NCI-H1436 treated with DMSO at 0.1 percent for 48 hours (cell line): ENCODE data around the gene PTCH1.

Source experiments
- DNase-seq: peaks from one replicate; lab custom pipeline; 2025; lab: John Stamatoyannopoulos, UW

The PTCH1 gene

GRCh38 chr9:95498641-95499040 is 18.1 kb downstream of the PTCH1 start:
- no peak for DNase-seq

DNA sequence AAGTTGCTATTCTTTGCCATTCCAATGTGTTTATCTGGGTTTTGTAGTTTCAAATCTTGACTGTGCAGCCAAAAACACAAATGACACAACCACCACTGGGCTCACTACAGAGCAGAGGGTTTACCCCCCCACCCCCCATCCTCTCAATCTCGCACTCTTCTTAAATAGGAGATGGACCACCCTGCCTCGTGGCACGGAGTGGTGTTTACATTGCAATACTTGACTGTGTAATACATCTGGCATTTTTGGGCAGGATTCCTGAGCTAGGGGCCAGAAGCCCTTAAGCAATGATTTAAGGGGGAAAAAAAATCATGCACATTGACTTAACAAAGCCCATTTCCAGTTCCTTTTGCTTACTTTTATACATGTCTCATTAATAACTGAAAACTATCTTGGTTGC is 19.0 kb downstream of the PTCH1 start:
- DNase-seq: no peak

- no peak for DNase-seq
Observed at GRCh38 chr9:95496687-95497086, 20.1 kb downstream of the PTCH1 start.

DNA sequence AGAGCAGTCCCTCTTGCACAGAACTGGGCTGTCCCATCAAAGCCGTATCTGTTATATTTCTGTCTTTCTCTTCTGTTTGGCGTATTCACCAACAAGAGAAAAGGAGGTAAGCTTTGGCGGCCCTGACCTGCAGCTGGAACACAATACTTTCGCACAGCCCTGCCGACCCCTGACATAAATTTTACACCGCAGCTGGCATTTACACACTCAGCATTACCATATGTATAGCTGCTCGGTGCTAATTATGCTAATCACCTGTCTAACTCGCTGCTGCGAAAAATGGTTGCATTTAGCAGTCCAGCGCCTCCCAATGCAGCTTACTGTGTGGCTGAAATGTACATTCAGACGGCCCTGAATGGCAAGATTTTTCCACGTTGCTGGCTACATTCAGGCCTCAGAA is 20.8 kb downstream of the PTCH1 start:
- no peak for DNase-seq

DNA sequence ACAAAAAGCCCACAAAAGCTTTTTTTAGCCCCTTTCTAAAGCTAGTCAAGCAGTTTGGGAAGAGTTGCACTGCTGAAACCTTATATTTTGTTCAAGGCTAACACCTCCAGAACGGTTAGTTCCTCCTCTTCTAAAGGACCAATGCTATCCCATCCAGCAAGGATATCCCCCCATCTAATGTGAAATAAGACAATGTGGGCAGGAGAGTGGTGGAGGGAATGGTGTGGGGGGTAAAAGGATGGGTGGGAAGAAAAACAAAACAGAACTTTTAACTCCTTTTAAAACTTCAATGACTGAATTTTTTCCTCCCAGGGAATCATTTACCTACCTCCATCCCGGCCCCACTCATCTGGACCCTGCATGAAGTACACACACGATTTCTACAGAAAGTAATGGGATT is 21.2 kb downstream of the PTCH1 start:
- no peak for DNase-seq

DNA sequence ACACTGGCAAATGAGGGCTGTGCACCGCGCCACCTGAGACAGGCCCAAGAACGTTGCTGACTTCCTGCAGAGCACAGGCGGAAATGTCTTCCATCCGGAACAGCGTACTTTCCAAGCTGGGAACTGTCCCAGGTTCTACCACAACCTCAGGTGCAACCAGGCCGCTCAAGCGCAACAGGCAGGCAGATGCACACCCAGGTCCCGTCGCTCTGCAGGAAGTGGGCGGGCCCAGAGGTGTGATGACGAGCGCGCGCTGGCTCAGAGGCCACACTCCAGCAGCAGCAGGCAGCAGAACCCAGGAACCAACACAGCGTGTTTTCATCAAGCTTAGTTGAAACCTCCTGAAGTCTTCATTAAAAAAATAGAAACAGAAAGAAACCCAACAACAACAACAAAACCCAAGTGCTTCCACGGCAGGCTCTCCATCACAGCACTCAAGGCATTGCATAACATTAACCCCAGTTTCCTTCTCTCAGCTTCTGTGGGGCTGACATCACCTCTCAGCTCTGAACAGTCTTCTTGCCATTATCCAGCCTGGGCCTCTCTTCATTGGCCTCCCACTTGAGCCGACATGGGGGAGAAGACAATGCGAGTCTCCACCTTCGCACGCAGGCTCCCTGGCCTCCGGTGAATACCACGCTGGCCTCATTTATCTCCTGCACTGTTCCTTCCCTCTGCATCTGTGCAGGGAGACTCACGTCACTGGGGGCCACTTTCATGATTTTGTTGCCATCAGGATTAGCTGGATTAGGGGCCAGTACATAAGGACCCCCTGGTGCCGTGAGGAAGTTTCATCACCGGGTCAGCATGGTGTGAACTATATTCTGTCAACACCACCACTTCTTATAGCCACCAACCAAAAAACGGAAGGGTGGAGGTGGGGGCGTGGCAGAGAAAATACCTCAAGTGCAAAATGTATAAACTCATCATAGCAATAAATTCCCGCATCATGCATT is 22.1 kb downstream of the PTCH1 start:
- DNase-seq: no peak

GRCh38 chr9:95494022-95494415 is 22.8 kb downstream of the PTCH1 start:
- no peak for DNase-seq

DNA sequence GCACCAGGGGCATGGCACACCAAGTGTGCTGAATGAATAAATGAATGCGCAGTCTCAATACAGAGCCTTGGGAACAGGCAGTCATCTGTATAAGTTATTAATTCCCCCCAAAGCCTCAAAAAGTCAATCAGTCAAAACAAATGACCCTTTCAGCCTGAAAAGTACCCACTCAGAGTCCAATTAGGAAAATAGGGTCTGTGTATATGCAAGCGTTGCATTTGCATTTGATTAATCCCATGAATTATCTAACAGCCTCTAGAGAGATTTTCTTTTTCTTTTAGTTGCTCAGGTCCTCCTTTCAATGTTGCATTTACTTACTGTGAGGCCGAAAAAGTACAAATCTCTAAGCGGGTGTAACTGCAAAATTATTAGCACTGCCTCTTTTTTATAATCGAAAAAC is 23.4 kb downstream of the PTCH1 start:
- no peak for DNase-seq

GRCh38 chr9:95491543-95492320 is 25.0 kb downstream of the PTCH1 start:
- no peak for DNase-seq

DNA sequence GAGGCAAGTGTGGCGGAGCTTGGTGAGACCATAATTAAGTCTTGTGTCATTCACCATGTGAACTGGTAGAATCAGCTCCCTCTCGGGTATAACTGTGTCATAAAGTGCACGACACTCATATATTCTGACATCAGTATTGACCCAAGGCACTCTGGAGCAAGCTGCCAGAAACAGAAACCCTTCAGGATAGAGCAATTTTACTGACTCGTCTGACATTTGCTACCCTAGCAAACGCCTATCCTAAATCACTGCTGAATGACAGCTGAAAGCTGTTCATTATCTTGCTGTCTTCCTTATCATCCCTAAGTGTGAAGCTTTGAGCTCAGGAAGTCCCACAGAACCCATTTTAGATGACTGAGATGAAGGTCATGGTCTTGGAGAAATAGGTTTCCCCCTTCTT is 27.8 kb downstream of the PTCH1 start:
- DNase-seq: no peak

GRCh38 chr9:95486318-95486717 is 30.5 kb downstream of the PTCH1 start:
- no peak for DNase-seq

GRCh38 chr9:95484225-95484624 is 32.5 kb downstream of the PTCH1 start:
- no peak for DNase-seq

DNA sequence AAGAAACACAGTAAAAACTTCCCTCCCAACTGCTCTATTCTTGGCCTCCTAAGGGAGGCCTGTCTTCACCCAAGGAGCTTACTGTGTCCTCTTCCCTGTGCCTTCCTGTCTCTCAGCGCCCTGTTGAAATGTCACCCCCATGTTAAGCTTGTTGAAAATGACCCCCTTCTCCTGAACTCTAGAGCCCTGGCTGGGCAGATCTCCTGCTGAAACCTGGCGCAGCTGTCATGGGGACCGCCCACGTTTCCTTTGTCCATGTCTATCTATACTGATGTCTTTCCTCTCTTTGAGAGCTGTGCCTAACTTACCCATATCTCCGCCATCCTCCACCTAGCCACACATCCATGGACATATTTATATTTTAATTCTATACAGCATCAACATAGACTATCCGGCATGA is 33.3 kb downstream of the PTCH1 start:
- no peak for DNase-seq

DNA sequence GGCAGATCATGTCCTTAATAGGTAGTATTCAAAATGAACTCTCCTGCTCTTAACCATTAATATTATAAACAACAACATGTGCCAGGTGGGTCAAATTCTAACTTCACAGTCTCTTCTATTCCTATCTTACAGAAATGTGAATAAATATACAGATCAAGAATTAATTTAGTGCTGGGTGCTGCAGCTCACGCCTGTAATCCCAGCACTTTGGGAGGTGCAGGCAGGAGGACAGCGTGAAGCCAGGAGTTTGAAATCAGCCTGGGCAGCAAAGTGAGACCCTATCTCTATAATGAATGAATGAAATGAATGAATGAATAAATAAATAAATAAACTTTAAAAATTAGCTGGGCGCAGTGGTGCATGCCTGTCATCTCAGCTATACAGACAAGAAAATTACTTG is 34.1 kb downstream of the PTCH1 start:
- no peak for DNase-seq

DNA sequence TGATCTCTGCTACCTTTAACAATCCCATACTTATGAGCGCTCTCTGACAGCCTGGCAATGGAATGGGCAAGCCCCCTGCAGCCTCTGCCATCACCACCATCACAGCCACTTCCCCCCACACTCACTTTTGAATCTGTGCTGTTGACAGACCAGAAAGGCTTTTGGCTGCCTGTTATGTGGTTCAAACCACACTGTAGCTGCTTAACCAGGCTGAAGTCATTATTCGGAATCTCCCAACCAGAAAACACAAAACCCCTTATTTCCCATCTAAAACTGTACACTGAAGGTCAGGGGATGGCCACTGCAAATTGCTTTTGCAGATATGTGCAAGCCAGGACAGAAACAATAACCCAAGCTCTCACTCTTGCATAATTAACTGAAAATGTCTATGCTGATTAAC is 35.8 kb downstream of the PTCH1 start:
- DNase-seq: no peak

GRCh38 chr9:95480346-95480745 is 36.4 kb downstream of the PTCH1 start:
- no peak for DNase-seq

- no peak for DNase-seq
Observed at GRCh38 chr9:95479330-95479729, 37.4 kb downstream of the PTCH1 start.

DNA sequence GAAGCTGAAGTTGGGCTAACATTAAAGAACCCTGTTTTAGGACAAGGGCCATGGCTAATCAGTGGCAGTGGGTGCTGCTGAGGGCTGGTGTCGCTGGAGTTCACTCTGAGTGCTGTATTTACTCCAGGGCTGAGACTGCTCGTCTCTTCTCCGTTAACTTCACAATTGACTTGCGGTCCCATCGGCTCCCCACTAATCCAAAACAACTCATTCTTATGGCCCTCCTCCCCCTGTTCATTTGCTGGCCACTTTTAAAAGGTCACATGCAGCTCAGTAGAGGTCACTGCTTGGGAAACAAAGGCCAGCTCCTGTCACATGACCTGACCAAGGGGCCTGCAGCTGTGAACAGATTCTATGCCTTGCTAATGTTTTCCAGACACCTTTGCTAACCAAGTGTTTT is 38.4 kb downstream of the PTCH1 start:
- DNase-seq: no peak

DNA sequence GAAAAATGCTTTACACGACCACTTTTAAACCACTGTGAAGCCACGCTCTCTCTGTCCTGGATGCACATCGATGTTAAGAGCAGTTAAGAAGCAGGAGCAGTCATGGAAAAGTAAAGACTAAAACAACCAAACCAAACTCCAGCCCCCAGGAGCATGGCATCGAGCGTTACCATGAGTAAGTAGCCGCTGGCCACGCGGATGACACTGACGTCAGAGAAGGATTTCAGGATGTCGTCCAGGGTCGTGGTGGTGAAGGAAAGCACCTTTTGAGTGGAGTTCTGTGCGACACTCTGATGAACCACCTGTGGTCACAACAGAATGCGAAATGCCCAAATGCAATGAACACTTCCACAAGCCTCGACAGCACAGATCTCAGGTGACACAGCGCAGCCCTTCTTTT is 38.9 kb downstream of the PTCH1 start:
- DNase-seq: no peak

- DNase-seq: no peak
Observed at GRCh38 chr9:95477441-95477840, 39.3 kb downstream of the PTCH1 start.

DNA sequence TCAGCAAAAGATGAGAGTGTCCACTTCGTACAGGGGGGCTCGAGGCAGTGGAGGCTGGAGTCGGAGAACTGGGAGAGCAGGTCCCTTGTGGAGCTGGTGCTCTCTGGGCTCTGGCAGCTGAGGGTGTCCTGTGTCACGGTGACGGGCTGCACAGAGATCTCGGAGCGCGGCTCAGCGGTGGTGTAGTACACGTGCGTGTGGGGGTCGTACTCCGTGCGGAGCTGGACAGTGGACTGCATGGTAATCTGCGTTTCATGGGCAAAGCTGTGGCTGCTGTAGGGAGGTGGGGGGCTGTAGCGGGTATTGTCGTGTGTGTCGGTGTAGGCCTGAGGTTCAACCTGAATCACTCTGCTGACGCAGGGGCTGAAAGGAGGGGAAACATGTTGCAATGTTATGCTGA is 48.0 kb downstream of the PTCH1 start:
- DNase-seq: no peak

GRCh38 chr9:95465115-95465514 is 51.7 kb downstream of the PTCH1 start:
- DNase-seq: no peak
